ENCODE data around the gene XPNPEP1. TPM values are rescaled to one million over a fixed set of nuclear protein-coding genes. Genes with fewer than 3 reads are reported as not detected.

Gene XPNPEP1
- total RNA-seq, 1 donor from 2014 or later = 94.6 TPM

Small RNA genes within 50 kb of the gene (small RNA-seq; reads per million reads assigned to genes)
- gene RNU4-5P (ENCODE audit: low replicate concordance) = not detected

Other genes starting within 250 kb of the XPNPEP1 start
- gene ADD3, start 84.5 kb upstream of the XPNPEP1 start, total RNA-seq = 213 TPM

Measured in skin of body (tissue), 2 donors.